HepG2 (cell line): ENCODE results near the gene FOXR1. TPM values are rescaled to one million over a fixed set of nuclear protein-coding genes. Genes with fewer than 3 reads are reported as not detected.

ENCODE experiments used
- ERF ChIP-seq: IDR thresholded peaks from 2 replicates; pipeline ENCODE4 v1.6.1; 2018; ENCODE audit warnings: missing biosample characterization, missing genetic modification reagents
- HNRNPL ChIP-seq: fragments of 200-400 bp; formaldehyde crosslinking; IDR thresholded peaks from 2 replicates; pipeline ENCODE4 v1.6.1; 2017; ENCODE audit warnings: mild to moderate bottlenecking, low read depth, low read length
- ISL2 ChIP-seq: sonication (generic); formaldehyde crosslinking; IDR thresholded peaks from 2 replicates; pipeline ENCODE4 v1.5.0; 2020; ENCODE audit warnings: missing genetic modification reagents
- MED1 ChIP-seq: sonication (generic); formaldehyde crosslinking; IDR thresholded peaks from 2 replicates; pipeline ENCODE4 v1.4.0; 2020; ENCODE audit warnings: missing genetic modification reagents
- MYC ChIP-seq: sonication (generic); formaldehyde crosslinking; IDR thresholded peaks from 2 replicates; pipeline ENCODE4 v1.9.0; 2021; ENCODE audit warnings: missing genetic modification reagents, borderline replicate concordance
- SALL1 ChIP-seq: sonication (generic); formaldehyde crosslinking; IDR thresholded peaks from 2 replicates; pipeline ENCODE4 v1.8.0; 2022; ENCODE audit warnings: mild to moderate bottlenecking, missing genetic modification reagents
- SAP130 ChIP-seq: IDR thresholded peaks from 2 replicates; pipeline ENCODE4 v1.6.1; 2016; ENCODE audit warnings: low read depth
- SIN3A ChIP-seq: IDR thresholded peaks from 2 replicates; pipeline ENCODE4 v1.6.1; 2011; ENCODE audit warnings: low read depth, mild to moderate bottlenecking, control low read depth, low read length, borderline replicate concordance
- SOX13 ChIP-seq, 3 experiments: fragments of 450-650 bp in 1 of 3; sonication (generic) in 1 of 3; formaldehyde crosslinking in 1 of 3; IDR thresholded peaks in 2 of 3; conservative IDR thresholded peaks in 1 of 3; 2 replicates each; pipeline versions ENCODE4 v1.5.0 to v1.6.1; 2016 to 2020; ENCODE audit warnings: antibody characterized with exemption in 1 of 3, mild to moderate bottlenecking in 1 of 3, missing compliant biosample characterization in 1 of 3, missing genetic modification reagents in 1 of 3, moderate library complexity in 1 of 3
- TAF15 ChIP-seq: fragments of 200-400 bp; formaldehyde crosslinking; IDR thresholded peaks from one replicate; pipeline ENCODE4 v1.6.1; 2018; ENCODE audit warnings: mild to moderate bottlenecking, low read depth, low read length; ENCODE audit not compliant: poor library complexity, severe bottlenecking
- TMF1 ChIP-seq: sonication (generic); formaldehyde crosslinking; IDR thresholded peaks from 2 replicates; pipeline ENCODE4 v1.8.1; 2022; ENCODE audit warnings: low read depth, missing genetic modification reagents
- ZBTB25 ChIP-seq: IDR thresholded peaks from 2 replicates; pipeline ENCODE4 v1.6.1; 2018; ENCODE audit warnings: missing genetic modification reagents
- ZNF616 ChIP-seq: sonication (generic); formaldehyde crosslinking; IDR thresholded peaks from 2 replicates; pipeline ENCODE4 v1.5.0; 2020; ENCODE audit warnings: low read depth, mild to moderate bottlenecking, missing genetic modification reagents
- ZNF747 ChIP-seq: sonication (generic); formaldehyde crosslinking; IDR thresholded peaks from 2 replicates; pipeline ENCODE4 v1.8.1; 2023; ENCODE audit warnings: missing genetic modification reagents, mild to moderate bottlenecking, borderline replicate concordance
- ZNF776 ChIP-seq: sonication (generic); formaldehyde crosslinking; IDR thresholded peaks from 2 replicates; pipeline ENCODE4 v1.4.0; 2020; ENCODE audit warnings: mild to moderate bottlenecking, missing genetic modification reagents
- ZNF883 ChIP-seq: sonication (generic); formaldehyde crosslinking; IDR thresholded peaks from 2 replicates; pipeline ENCODE4 v1.5.1; 2020; ENCODE audit warnings: mild to moderate bottlenecking, missing genetic modification reagents; ENCODE audit errors: not compliant biosample characterization
- ZSCAN22 ChIP-seq: sonication (generic); formaldehyde crosslinking; IDR thresholded peaks from 2 replicates; pipeline ENCODE4 v1.4.0; 2020; ENCODE audit warnings: mild to moderate bottlenecking, missing genetic modification reagents
- ZSCAN25 ChIP-seq: sonication (generic); formaldehyde crosslinking; IDR thresholded peaks from 2 replicates; pipeline ENCODE4 v1.8.0; 2022; ENCODE audit warnings: mild to moderate bottlenecking, missing genetic modification reagents
- polyA plus RNA-seq, 8 experiments: library from polyadenylated mRNA; depleted of rRNA in 3 of 8; stranded (reverse) in 7 of 8; unstranded in 1 of 8; fragments of >200 nt; fragmentation: Illumina TruSeq in 4 of 8; extraction: Trizol in 4 of 8; gene quantifications; 2 replicates each; pipeline versions ENCODE4 v1.2.1 to v1.2.3, GENCODE V29; 2011 to 2016; ENCODE audit warnings: low read depth in 4 of 8, missing spikeins in 1 of 8, mixed read lengths in 1 of 8; ENCODE audit not compliant: insufficient read depth in 1 of 8
- total RNA-seq, 5 experiments: library from RNA; depleted of rRNA; stranded (reverse); fragments of >200 nt; fragmentation: Illumina TruSeq; extraction: Trizol; gene quantifications; 2 replicates each; pipeline ENCODE4 v1.2.3, GENCODE V29; 2016; ENCODE audit warnings: low read depth in 1 of 5
- TF ChIP-seq, protein P1 (sequence below): sonication (generic); formaldehyde crosslinking; IDR thresholded peaks from 2 replicates; pipeline ENCODE4 v1.4.0; 2020; ENCODE audit warnings: missing genetic modification reagents
- TF ChIP-seq, protein P2 (sequence below): sonication (generic); formaldehyde crosslinking; conservative IDR thresholded peaks from 2 replicates; pipeline ENCODE4 v1.4.0; 2020; ENCODE audit warnings: mild to moderate bottlenecking, missing genetic modification reagents, moderate library complexity
- TF ChIP-seq, protein P3 (sequence below): sonication (generic); formaldehyde crosslinking; IDR thresholded peaks from 2 replicates; pipeline ENCODE4 v1.9.0; 2022; ENCODE audit warnings: missing genetic modification reagents, mild to moderate bottlenecking, borderline replicate concordance

FOXR1 gene
- total and polyA plus RNA-seq, 2 of the 13 experiments (the other 11 are each of a cell fraction or from before 2014, with no cell fraction given): not detected

DNA sequence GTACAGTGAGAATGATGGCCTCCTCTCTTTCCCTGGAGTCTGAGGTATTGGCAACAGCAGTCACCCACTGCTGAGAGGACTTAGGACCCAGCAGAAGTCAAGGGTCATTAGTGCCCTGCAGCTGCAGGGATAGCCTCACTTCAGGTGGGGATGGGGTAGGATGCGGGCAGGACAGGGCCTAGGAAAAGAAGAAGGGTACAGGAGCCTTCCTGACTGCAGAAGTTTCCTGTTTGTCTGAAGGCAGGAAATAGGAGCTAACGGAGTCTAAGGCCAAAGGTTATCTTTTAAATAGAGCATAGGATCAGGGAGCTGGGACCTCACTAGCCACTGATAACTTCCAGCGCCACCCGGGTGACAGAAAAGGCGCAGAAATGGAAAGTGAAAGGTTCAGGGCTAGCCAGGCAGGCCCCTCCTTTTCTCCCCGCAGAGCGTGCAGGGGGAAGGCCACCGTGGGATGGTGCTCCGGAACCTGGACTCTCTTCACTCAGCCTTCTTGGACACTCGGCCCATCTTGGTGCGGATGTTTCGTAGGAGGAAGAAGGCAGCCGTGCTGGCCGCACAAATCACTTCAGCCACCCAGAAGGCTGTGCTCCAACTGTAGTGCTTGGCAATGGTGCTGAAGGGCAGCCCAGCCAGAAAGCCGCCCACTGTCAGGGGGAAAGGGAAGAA is 53.0 kb downstream of the FOXR1 start (continued):
- TF ChIP-seq ZNF776: no peak
- TF ChIP-seq SIN3A: 0 out of 2 replicates have a peak, but pooled peaks have one; percentile 30
- TF ChIP-seq SALL1: peak; percentile 59
- TF ChIP-seq ZBTB25 (CRISPR knock-in tag): no peak
- 0 out of 2 replicates have a peak, but pooled peaks have one; percentile 47 for TF ChIP-seq HNRNPL
- TF ChIP-seq, protein P1, sequence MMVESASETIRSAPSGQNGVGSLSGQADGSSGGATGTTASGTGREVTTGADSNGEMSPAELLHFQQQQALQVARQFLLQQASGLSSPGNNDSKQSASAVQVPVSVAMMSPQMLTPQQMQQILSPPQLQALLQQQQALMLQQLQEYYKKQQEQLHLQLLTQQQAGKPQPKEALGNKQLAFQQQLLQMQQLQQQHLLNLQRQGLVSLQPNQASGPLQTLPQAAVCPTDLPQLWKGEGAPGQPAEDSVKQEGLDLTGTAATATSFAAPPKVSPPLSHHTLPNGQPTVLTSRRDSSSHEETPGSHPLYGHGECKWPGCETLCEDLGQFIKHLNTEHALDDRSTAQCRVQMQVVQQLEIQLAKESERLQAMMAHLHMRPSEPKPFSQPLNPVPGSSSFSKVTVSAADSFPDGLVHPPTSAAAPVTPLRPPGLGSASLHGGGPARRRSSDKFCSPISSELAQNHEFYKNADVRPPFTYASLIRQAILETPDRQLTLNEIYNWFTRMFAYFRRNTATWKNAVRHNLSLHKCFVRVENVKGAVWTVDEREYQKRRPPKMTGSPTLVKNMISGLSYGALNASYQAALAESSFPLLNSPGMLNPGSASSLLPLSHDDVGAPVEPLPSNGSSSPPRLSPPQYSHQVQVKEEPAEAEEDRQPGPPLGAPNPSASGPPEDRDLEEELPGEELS (CRISPR knock-in tag): peak; percentile 49; the same call in 1 of the 2 replicates
- TF ChIP-seq ZNF747 (CRISPR knock-in tag): peak; percentile 63; the same call in 1 of the 2 replicates
- 0 out of 2 replicates have a peak, but pooled peaks have one; percentile 44 for TF ChIP-seq ERF
- TF ChIP-seq MED1 (CRISPR knock-in tag): peak; percentile 75
- TF ChIP-seq SAP130 (CRISPR knock-in tag): peak; percentile 51
- TF ChIP-seq ZSCAN22 (CRISPR knock-in tag): no peak
- no peak for TF ChIP-seq TMF1 (CRISPR knock-in tag)
- TF ChIP-seq SOX13 (IDR thresholded peaks at IDR 0.05): no peak
- no peak for TF ChIP-seq SOX13 (CRISPR knock-in tag; conservative IDR thresholded peaks at IDR 0.05 in 1 of 2, IDR thresholded peaks at IDR 0.05 in 1 of 2)
- TF ChIP-seq ZSCAN25 (CRISPR knock-in tag): peak; percentile 54
- TF ChIP-seq ZNF616: no peak
- TF ChIP-seq, protein P2, sequence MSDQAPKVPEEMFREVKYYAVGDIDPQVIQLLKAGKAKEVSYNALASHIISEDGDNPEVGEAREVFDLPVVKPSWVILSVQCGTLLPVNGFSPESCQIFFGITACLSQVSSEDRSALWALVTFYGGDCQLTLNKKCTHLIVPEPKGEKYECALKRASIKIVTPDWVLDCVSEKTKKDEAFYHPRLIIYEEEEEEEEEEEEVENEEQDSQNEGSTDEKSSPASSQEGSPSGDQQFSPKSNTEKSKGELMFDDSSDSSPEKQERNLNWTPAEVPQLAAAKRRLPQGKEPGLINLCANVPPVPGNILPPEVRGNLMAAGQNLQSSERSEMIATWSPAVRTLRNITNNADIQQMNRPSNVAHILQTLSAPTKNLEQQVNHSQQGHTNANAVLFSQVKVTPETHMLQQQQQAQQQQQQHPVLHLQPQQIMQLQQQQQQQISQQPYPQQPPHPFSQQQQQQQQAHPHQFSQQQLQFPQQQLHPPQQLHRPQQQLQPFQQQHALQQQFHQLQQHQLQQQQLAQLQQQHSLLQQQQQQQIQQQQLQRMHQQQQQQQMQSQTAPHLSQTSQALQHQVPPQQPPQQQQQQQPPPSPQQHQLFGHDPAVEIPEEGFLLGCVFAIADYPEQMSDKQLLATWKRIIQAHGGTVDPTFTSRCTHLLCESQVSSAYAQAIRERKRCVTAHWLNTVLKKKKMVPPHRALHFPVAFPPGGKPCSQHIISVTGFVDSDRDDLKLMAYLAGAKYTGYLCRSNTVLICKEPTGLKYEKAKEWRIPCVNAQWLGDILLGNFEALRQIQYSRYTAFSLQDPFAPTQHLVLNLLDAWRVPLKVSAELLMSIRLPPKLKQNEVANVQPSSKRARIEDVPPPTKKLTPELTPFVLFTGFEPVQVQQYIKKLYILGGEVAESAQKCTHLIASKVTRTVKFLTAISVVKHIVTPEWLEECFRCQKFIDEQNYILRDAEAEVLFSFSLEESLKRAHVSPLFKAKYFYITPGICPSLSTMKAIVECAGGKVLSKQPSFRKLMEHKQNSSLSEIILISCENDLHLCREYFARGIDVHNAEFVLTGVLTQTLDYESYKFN (CRISPR knock-in tag): peak; percentile 53; the same call in 1 of the 2 replicates
- peak; percentile 41; the same call in 1 of the 2 replicates for TF ChIP-seq MYC (CRISPR knock-in tag)
- no peak for TF ChIP-seq TAF15
- no peak for TF ChIP-seq ISL2 (CRISPR knock-in tag)
- TF ChIP-seq, protein P3, sequence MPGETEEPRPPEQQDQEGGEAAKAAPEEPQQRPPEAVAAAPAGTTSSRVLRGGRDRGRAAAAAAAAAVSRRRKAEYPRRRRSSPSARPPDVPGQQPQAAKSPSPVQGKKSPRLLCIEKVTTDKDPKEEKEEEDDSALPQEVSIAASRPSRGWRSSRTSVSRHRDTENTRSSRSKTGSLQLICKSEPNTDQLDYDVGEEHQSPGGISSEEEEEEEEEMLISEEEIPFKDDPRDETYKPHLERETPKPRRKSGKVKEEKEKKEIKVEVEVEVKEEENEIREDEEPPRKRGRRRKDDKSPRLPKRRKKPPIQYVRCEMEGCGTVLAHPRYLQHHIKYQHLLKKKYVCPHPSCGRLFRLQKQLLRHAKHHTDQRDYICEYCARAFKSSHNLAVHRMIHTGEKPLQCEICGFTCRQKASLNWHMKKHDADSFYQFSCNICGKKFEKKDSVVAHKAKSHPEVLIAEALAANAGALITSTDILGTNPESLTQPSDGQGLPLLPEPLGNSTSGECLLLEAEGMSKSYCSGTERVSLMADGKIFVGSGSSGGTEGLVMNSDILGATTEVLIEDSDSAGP (CRISPR knock-in tag): peak; percentile 29; the same call in 1 of the 2 replicates
- TF ChIP-seq ZNF883 (CRISPR knock-in tag): peak; percentile 17
